DLD1 (cell line): Measurements from ENCODE around the gene SMIM44.
"Not testable (repeated sequence)": the region's sequence is repeated elsewhere in the genome, so short reads cannot be mapped to it uniquely, and the experiment has no call there.

ENCODE experiments used
- in situ Hi-C: cut with HindIII; loops from 2 replicates; pipeline ENCODE4 v1.10.0; 2017; ENCODE audit warnings: low sequenced_read_pairs

The SMIM44 gene

GRCh38 chr19:3459089-3459881 lies 24.0 kb downstream of the SMIM44 start:
- in situ Hi-C loops, result no loop called here

DNA sequence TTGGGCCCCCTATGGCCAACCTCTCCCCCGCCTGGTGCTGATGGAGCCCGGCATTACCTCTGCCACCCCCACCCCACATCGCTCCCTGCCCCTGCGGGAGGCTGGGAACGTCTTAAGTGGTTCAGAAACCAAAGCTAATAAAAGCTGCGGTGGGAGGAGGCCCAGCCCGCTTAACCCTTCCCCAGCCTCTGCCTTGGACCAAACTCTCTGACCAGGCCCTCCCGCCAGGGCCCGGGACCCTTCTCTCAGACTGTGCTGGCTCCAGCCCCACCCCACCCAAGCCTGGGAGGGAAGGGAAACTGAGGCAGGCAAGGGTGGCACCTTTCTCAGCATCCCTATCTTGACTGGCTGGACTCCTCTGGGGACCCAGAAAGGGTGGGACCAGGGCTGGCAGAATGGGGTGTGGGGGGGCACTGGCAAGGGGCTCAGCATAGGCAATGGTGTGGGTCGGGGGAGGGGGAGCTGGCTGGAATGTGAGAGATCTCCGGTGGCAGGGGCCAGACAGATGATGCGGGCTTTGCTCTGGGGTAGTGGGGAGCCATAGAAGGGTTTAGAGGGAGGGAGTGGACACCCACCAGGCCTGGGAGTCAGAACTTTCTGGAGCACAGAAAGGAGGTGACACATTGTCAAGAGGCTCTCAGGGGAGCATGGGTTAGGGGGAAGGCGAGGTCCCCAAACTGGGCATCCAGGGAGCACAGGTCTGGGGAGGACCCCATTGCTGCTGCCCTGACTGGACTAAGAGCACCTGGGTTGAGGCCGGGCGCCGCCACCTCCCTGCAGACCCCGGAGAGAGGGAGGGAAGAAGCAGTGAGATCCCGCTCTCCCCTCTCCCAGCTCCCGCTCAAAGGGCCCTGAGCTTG lies 24.8 kb downstream of the SMIM44 start:
- in situ Hi-C loops, result no loop called here

- in situ Hi-C loops, result no loop called here
Measured at GRCh38 chr19:3457528-3458228, 25.6 kb downstream of the SMIM44 start.

GRCh38 chr19:3456925-3457527 lies 26.2 kb downstream of the SMIM44 start:
- in situ Hi-C loops, result no loop called here

DNA sequence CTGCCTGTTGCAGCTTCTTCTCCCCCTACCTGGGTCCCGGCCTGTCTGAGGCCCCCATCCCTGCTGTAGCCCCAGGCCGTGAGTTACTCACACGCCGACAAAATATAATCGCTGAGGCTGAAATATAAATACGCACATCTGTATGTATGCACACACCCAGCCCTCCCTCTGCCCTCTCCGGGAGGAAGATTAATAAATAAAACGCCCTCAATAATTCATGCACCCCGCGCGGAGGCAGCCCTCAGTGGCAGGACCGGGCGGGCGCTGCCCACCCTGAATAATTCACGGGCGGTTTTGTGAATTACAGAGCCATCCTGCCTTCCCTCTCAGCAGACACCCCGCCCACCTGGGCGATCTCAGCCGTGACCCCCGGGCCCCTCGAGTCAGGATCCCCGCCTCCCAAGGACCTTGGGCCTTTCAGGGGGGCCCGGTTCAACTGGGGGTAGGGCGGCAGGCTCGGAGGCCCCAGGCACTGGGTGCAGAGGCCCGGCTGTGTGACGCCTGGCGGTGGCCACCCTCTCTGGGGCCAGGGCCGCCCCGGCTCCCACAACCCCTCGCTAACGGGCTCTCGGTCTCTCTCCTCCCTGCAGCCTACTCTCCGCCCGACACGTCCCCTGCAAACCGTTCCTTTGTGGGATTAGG lies 27.2 kb downstream of the SMIM44 start:
- in situ Hi-C loops, result no loop called here

DNA sequence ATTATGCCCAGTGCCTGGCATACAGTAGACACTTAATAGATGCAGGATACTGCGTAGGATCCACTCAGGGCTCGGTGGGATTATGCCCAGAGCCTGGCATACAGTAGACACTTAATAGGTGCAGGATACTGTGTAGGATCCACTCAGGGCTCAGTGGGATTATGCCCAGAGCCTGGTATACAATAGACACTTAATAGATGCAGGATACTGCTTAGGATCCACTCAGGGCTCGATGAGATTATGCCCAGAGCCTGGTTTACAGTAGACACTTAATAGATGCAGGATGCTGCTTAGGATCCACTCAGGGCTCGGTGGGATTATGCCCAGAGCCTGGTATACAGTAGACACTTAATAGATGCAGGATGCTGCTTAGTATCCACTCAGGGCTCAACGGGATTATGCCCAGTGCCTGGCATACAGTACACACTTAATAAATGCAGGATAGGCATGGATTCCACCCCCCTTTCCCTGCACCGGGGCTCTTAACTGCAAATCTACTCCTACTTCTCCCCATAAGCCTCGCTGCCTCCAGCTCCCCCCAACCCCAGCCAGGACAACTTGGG lies 27.8 kb downstream of the SMIM44 start:
- in situ Hi-C loops, result no loop called here

DNA sequence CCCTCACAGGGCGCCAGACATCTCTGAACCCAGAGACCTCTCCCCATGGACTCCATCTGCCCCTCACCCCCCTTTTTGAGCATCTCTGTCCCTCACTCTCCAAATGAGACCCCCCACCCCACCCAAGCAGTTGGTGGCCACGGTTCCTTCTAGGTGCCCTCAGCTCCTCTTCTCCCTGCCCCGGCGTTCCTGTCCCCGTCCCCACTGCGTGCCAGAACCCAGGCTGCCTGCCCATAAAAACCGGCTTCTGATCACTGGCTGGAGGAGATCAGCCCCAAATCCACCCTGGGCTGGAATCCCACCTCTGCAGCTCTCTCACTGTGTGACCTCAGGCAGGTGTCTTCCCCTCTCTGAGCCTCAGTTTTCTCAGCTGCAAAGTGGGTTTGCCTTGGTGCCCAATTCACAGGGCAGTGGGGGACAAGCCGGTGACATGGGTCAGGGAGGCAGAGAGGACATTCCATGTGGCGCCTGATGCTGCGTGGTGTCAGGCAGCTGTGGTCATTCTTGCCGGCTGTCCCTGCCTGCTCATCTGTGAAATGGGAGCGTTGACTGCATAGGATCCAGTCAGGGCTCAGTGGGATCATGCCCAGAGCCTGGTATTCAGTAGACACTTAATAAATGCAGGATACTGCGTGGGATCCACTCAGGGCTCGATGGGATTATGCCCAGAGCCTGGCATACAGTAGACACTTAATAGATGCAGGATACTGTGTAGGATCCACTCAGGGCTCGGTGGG lies 28.4 kb downstream of the SMIM44 start:
- in situ Hi-C loops, result no loop called here

DNA sequence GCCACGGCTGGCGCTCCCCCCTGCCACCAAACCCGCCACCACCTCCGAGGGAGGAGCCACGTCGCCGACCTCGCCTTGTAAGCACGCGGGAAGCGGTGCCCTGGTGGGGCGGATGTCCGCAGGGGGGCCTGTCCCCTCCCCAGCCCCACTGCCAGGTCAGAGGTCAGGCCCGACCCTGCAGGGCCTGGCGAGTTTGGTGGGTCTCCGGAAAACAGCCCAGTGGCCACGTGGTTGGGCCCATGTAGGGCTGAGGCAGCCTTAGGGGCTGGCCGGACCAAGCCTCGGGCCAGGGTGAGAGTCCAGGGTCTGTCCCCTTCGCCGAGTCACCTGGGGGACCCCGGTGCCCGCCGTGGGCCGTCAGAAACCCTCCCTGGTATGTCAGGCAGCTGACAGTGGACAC lies 29.4 kb downstream of the SMIM44 start:
- in situ Hi-C loops, result no loop called here

- in situ Hi-C loops, result not testable (repeated sequence)
Measured at GRCh38 chr19:3452942-3453214, 30.4 kb downstream of the SMIM44 start.

GRCh38 chr19:3452171-3452941 lies 30.9 kb downstream of the SMIM44 start:
- in situ Hi-C loops, result no loop called here

DNA sequence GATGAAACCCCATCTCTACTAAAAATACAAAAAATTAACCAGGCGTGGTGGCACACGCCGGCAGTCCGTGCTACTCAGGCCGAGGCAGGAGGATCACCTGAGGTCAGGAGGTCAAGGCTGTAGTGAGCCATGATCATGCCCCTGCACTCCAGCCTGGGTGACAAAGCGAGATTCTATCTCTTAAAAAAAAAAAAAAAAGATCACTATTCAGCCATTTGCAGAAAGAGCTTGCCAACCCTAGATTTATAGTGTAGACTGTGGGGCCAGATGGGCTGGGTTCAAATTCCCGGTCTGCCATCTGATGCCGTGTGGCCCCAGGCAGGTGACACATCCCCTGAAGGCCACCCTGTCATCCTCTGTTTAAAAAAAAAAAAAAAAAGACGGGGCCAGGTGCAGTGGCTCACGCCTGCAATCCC lies 31.8 kb downstream of the SMIM44 start:
- in situ Hi-C loops, result no loop called here

- in situ Hi-C loops, result no loop called here
Measured at GRCh38 chr19:3450796-3451411, 32.3 kb downstream of the SMIM44 start.

DNA sequence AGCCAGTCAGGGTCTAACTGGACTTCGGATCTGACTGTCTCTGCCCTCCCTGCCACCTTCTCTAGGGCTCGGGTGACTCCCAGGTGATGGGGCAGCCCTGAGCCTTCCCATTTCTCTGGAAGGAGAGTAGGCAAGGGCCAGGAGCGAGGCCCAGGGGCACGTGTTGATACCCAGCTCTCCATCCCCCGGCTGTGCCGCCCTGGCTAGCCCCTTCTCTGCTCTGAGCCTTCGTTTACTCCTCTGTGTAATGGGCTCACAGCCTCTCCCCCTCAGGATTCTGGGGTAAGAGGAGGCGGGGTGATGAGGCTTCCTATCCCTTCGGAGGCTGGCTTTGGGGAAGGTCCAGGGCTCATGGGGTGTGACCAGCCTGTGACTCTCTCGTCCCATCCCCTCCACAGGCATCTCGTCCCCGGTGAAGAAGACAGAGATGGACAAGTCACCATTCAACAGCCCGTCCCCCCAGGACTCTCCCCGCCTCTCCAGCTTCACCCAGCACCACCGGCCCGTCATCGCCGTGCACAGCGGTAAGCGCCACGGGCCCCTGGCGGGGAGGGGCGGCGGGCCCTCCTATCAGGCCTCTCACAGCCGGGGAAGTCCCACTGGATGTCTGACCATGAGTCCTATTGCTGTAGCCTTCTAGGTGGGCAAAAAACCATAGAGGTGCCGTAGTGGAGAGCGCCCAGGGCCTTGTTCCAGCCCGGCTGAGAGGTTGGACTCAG lies 34.5 kb downstream of the SMIM44 start:
- in situ Hi-C loops, result no loop called here

DNA sequence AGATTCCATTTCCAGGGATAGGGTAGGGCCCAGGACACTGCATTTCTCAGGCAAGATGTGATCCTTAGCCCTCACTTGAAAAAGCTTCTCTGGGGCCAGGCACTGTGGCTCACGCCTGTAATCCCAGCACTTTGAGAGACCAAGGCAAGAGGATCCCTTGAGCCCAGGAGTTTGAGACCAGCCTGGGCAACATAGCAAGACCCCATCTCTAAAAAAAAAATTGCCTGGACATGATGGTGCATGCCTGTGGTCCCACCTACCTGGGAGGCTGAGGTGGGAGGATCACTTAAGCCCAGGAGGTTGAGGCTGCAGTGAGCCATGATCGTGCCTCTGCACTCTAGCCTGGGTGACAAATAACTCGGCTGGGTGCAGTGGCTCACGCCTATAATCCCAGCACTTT lies 36.6 kb downstream of the SMIM44 start:
- in situ Hi-C loops, result not testable (repeated sequence)

DNA sequence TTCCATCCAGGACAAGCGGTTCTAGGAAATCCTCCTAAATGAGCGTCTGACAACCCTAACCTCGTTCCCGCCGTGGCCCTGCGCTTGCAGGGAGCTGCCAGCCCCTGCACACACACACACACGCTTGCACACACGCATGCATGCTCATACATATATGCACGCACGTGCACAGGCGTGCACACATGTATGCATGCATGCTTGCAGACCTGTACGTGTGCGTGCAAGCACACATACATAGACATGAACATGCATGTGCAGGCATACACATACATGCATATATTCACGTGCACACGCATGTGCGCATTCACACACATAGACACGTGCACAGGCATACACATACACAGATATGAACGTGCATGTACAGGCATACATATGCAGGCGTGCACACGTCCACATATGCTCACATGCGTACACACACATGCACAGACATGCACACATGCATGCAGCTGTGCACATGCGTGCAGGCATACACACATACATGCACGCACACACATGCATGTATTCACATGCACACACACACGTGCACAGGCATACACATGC lies 38.5 kb downstream of the SMIM44 start:
- in situ Hi-C loops, result no loop called here

- in situ Hi-C loops, result no loop called here
Measured at GRCh38 chr19:3443840-3444694, 39.2 kb downstream of the SMIM44 start.
